SK-N-SH treated with all-trans-retinoic acid at 6 μM for 48 hours (cell line): ENCODE data around the gene KRTAP22-1.

Source experiments
- ATAC-seq: fragments of 200-7000 bp; cut with Tn5 transposase; 3 replicates; pipeline ENCODE4 v1.9.1; 2020; ENCODE audit warnings: mild to moderate bottlenecking, moderate library complexity
- ARNTL ChIP-seq: fragments of 450-650 bp; formaldehyde crosslinking; IDR thresholded peaks from 2 replicates; pipeline ENCODE4 v1.5.0; 2020; ENCODE audit warnings: low read depth, mild to moderate bottlenecking, moderate library complexity, borderline replicate concordance
- BACH2 ChIP-seq: fragments of 250-450 bp; sonication (Bioruptor Pico); IDR thresholded peaks from 2 replicates; pipeline ENCODE4 v1.9.0; 2021; ENCODE audit warnings: mild to moderate bottlenecking, borderline replicate concordance
- CREB5 ChIP-seq: fragments of 250-450 bp; sonication (Bioruptor Pico); IDR thresholded peaks from 2 replicates; pipeline ENCODE4 v1.5.1; 2020; ENCODE audit warnings: low read depth, mild to moderate bottlenecking, moderate library complexity
- CSDC2 ChIP-seq: fragments of 250-450 bp; sonication (Bioruptor Pico); IDR thresholded peaks from 2 replicates; pipeline ENCODE4 v1.5.0; 2020; ENCODE audit warnings: mild to moderate bottlenecking, moderate library complexity
- GLIS3 ChIP-seq: fragments of 250-450 bp; sonication (Bioruptor Pico); IDR thresholded peaks from 2 replicates; pipeline ENCODE4 v1.5.0; 2020; ENCODE audit warnings: mild to moderate bottlenecking, moderate library complexity
- ISL1 ChIP-seq: fragments of 250-450 bp; sonication (Bioruptor Pico); IDR thresholded peaks from 2 replicates; pipeline ENCODE4 v2.1.2; 2022; ENCODE audit warnings: mild to moderate bottlenecking, moderate library complexity
- OSR1 ChIP-seq: fragments of 250-450 bp; sonication (Bioruptor Pico); IDR thresholded peaks from 2 replicates; pipeline ENCODE4 v1.8.0; 2022; ENCODE audit warnings: moderate library complexity, mild to moderate bottlenecking, inconsistent platforms
- RARB ChIP-seq: fragments of 250-450 bp; sonication (Bioruptor Pico); IDR thresholded peaks from 2 replicates; pipeline ENCODE4 v1.8.0; 2021; ENCODE audit warnings: mild to moderate bottlenecking, moderate library complexity
- TCF4 ChIP-seq: fragments of 250-450 bp; sonication (Bioruptor Pico); IDR thresholded peaks from 2 replicates; pipeline ENCODE4 v1.8.0; 2021; ENCODE audit warnings: mild to moderate bottlenecking, moderate library complexity, borderline replicate concordance
- TOX ChIP-seq: fragments of 250-450 bp; sonication (Bioruptor Pico); IDR thresholded peaks from 2 replicates; pipeline ENCODE4 v1.8.0; 2021; ENCODE audit warnings: mild to moderate bottlenecking, moderate library complexity, borderline replicate concordance
- ZC3H10 ChIP-seq: fragments of 250-450 bp; sonication (Bioruptor Pico); IDR thresholded peaks from 2 replicates; pipeline ENCODE4 v1.5.1; 2021; ENCODE audit warnings: mild to moderate bottlenecking, moderate library complexity
- ZFP30 ChIP-seq: fragments of 450-650 bp; formaldehyde crosslinking; IDR thresholded peaks from 2 replicates; pipeline ENCODE4 v1.5.0; 2022; ENCODE audit warnings: mild to moderate bottlenecking, moderate library complexity
- ZNF565 ChIP-seq: fragments of 450-650 bp; formaldehyde crosslinking; conservative IDR thresholded peaks from 2 replicates; pipeline ENCODE4 v1.5.0; 2020; ENCODE audit warnings: low read depth, mild to moderate bottlenecking, moderate library complexity
- ZNF70 ChIP-seq: fragments of 450-650 bp; formaldehyde crosslinking; IDR thresholded peaks from 2 replicates; pipeline ENCODE4 v1.5.0; 2020; ENCODE audit warnings: mild to moderate bottlenecking, moderate library complexity
- ZNF8 ChIP-seq: fragments of 450-650 bp; formaldehyde crosslinking; IDR thresholded peaks from 2 replicates; pipeline ENCODE4 v1.5.0; 2020; ENCODE audit warnings: mild to moderate bottlenecking, moderate library complexity
- TF ChIP-seq, protein P1 (sequence below): fragments of 250-450 bp; sonication (Bioruptor Pico); IDR thresholded peaks from 2 replicates; pipeline ENCODE4 v1.8.0; 2021; ENCODE audit warnings: low read depth, mild to moderate bottlenecking, moderate library complexity, borderline replicate concordance
- TF ChIP-seq, protein P2 (sequence below): fragments of 250-450 bp; sonication (Bioruptor Pico); IDR thresholded peaks from 2 replicates; pipeline ENCODE4 v1.8.0; 2020; ENCODE audit warnings: mild to moderate bottlenecking, moderate library complexity, borderline replicate concordance
- TF ChIP-seq, protein P3 (sequence below): fragments of 250-450 bp; sonication (Bioruptor Pico); IDR thresholded peaks from 2 replicates; pipeline ENCODE4 v1.5.0; 2020; ENCODE audit warnings: mild to moderate bottlenecking, moderate library complexity
- TF ChIP-seq, protein P4 (sequence below): fragments of 250-450 bp; sonication (Bioruptor Pico); IDR thresholded peaks from 2 replicates; pipeline ENCODE4 v1.5.1; 2021; ENCODE audit warnings: mild to moderate bottlenecking, moderate library complexity

The KRTAP22-1 gene

GRCh38 chr21:30634906-30635305, 34.0 kb downstream of the KRTAP22-1 start, which contains the start of gene KRTAP20-2:
TSS of gene KRTAP20-2 (plus strand) at chr21:30635206. CDS start at chr21:30635264, 58 bp downstream.
- TF ChIP-seq BACH2 (CRISPR knock-in tag): no peak
- no peak for TF ChIP-seq TOX (CRISPR knock-in tag)
- no peak for TF ChIP-seq CSDC2 (CRISPR knock-in tag)
- TF ChIP-seq ZC3H10 (CRISPR knock-in tag): no peak
- TF ChIP-seq ZNF8: no peak
- no peak for TF ChIP-seq GLIS3 (CRISPR knock-in tag)
- no peak for TF ChIP-seq OSR1 (CRISPR knock-in tag)
- TF ChIP-seq, all 23 proteins: peak for 0
- ATAC-seq: no peak

- no peak for ATAC-seq
Measured at GRCh38 chr21:30638686-30639085, 37.8 kb downstream of the KRTAP22-1 start.

GRCh38 chr21:30642564-30642963, 41.7 kb downstream of the KRTAP22-1 start, which contains the start of gene KRTAP20-3:
TSS of gene KRTAP20-3 (plus strand) at chr21:30642864.
- TF ChIP-seq, protein P1, sequence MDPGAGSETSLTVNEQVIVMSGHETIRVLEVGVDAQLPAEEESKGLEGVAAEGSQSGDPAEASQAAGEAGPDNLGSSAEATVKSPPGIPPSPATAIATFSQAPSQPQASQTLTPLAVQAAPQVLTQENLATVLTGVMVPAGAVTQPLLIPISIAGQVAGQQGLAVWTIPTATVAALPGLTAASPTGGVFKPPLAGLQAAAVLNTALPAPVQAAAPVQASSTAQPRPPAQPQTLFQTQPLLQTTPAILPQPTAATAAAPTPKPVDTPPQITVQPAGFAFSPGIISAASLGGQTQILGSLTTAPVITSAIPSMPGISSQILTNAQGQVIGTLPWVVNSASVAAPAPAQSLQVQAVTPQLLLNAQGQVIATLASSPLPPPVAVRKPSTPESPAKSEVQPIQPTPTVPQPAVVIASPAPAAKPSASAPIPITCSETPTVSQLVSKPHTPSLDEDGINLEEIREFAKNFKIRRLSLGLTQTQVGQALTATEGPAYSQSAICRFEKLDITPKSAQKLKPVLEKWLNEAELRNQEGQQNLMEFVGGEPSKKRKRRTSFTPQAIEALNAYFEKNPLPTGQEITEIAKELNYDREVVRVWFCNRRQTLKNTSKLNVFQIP (CRISPR knock-in tag): no peak
- TF ChIP-seq CSDC2 (CRISPR knock-in tag) (no peak), CREB5 (CRISPR knock-in tag) (no peak), ZNF8 (no peak), GLIS3 (CRISPR knock-in tag) (no peak), RARB (CRISPR knock-in tag) (no peak), BACH2 (CRISPR knock-in tag) (no peak), ISL1 (CRISPR knock-in tag) (no peak), ZNF565 (CRISPR knock-in tag) (no peak), ARNTL (CRISPR knock-in tag) (no peak), ZFP30 (no peak), OSR1 (CRISPR knock-in tag) (no peak), ZNF70 (CRISPR knock-in tag) (no peak), ZC3H10 (CRISPR knock-in tag) (no peak)
- TF ChIP-seq, protein P2, sequence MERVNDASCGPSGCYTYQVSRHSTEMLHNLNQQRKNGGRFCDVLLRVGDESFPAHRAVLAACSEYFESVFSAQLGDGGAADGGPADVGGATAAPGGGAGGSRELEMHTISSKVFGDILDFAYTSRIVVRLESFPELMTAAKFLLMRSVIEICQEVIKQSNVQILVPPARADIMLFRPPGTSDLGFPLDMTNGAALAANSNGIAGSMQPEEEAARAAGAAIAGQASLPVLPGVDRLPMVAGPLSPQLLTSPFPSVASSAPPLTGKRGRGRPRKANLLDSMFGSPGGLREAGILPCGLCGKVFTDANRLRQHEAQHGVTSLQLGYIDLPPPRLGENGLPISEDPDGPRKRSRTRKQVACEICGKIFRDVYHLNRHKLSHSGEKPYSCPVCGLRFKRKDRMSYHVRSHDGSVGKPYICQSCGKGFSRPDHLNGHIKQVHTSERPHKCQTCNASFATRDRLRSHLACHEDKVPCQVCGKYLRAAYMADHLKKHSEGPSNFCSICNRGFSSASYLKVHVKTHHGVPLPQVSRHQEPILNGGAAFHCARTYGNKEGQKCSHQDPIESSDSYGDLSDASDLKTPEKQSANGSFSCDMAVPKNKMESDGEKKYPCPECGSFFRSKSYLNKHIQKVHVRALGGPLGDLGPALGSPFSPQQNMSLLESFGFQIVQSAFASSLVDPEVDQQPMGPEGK (CRISPR knock-in tag): no peak
- TF ChIP-seq, protein P3, sequence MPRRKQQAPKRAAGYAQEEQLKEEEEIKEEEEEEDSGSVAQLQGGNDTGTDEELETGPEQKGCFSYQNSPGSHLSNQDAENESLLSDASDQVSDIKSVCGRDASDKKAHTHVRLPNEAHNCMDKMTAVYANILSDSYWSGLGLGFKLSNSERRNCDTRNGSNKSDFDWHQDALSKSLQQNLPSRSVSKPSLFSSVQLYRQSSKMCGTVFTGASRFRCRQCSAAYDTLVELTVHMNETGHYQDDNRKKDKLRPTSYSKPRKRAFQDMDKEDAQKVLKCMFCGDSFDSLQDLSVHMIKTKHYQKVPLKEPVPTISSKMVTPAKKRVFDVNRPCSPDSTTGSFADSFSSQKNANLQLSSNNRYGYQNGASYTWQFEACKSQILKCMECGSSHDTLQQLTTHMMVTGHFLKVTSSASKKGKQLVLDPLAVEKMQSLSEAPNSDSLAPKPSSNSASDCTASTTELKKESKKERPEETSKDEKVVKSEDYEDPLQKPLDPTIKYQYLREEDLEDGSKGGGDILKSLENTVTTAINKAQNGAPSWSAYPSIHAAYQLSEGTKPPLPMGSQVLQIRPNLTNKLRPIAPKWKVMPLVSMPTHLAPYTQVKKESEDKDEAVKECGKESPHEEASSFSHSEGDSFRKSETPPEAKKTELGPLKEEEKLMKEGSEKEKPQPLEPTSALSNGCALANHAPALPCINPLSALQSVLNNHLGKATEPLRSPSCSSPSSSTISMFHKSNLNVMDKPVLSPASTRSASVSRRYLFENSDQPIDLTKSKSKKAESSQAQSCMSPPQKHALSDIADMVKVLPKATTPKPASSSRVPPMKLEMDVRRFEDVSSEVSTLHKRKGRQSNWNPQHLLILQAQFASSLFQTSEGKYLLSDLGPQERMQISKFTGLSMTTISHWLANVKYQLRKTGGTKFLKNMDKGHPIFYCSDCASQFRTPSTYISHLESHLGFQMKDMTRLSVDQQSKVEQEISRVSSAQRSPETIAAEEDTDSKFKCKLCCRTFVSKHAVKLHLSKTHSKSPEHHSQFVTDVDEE (CRISPR knock-in tag): no peak
- TF ChIP-seq, all 23 proteins: peak for 0
- no peak for ATAC-seq

More at GRCh38 chr21:30638686-30639085, 37.8 kb downstream of the KRTAP22-1 start:
- TF ChIP-seq OSR1 (CRISPR knock-in tag) (no peak), ZFP30 (no peak), RARB (CRISPR knock-in tag) (no peak), ISL1 (CRISPR knock-in tag) (no peak), CREB5 (CRISPR knock-in tag) (no peak), TCF4 (CRISPR knock-in tag) (no peak), GLIS3 (CRISPR knock-in tag) (no peak), CSDC2 (CRISPR knock-in tag) (no peak), ZNF70 (CRISPR knock-in tag) (no peak)
- TF ChIP-seq, protein P4, sequence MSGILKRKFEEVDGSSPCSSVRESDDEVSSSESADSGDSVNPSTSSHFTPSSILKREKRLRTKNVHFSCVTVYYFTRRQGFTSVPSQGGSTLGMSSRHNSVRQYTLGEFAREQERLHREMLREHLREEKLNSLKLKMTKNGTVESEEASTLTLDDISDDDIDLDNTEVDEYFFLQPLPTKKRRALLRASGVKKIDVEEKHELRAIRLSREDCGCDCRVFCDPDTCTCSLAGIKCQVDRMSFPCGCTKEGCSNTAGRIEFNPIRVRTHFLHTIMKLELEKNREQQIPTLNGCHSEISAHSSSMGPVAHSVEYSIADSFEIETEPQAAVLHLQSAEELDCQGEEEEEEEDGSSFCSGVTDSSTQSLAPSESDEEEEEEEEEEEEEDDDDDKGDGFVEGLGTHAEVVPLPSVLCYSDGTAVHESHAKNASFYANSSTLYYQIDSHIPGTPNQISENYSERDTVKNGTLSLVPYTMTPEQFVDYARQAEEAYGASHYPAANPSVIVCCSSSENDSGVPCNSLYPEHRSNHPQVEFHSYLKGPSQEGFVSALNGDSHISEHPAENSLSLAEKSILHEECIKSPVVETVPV (CRISPR knock-in tag): no peak
